ENCODE measurements around the gene RAB13.
"Not testable (repeated sequence)": the region's sequence is repeated elsewhere in the genome, so short reads cannot be mapped to it uniquely, and the experiment has no call there.

RAB13 gene

GRCh38 chr1:153995640-153996039, 9.5 kb upstream of the RAB13 start:
- Histone ChIP-seq H3K9ac (no peak overlapping the region), H3K27me3 (no peaks in the 10 kb centered on the region), H3K9me3 (no peaks in the 10 kb centered on the region), H4K20me1 (peaks cover 25% of the 10 kb centered on the region), H3K36me3 (peaks cover 47% of the 10 kb centered on the region), H3K4me3 (no peak overlapping the region), H3K27ac (no peak overlapping the region), H3K4me2 (no peak overlapping the region), H3K4me1 (peaks cover 24% of the 10 kb centered on the region)
- TF ChIP-seq Cebpa-rat (IDR thresholded peaks at IDR 0.05) = no peak

- no peak overlapping the region for H3K9ac ChIP-seq
- H3K4me3 ChIP-seq = no peak overlapping the region
- H3K27me3 ChIP-seq = no peaks in the 10 kb centered on the region
- H3K4me1 ChIP-seq = peaks cover 25% of the 10 kb centered on the region
- no peak overlapping the region for H3K27ac ChIP-seq
- peaks cover 25% of the 10 kb centered on the region for H4K20me1 ChIP-seq
- H3K9me3 ChIP-seq = no peaks in the 10 kb centered on the region
- no peak for TF ChIP-seq Cebpa-rat (IDR thresholded peaks at IDR 0.05)
- no peak overlapping the region for H3K4me2 ChIP-seq
- peaks cover 47% of the 10 kb centered on the region for H3K36me3 ChIP-seq
Observed at GRCh38 chr1:153995202-153995601, 9.1 kb upstream of the RAB13 start.

GRCh38 chr1:153991806-153992205, 5.7 kb upstream of the RAB13 start:
- H4K20me1 ChIP-seq = peaks cover 25% of the 10 kb centered on the region
- no peaks in the 10 kb centered on the region for H3K9me3 ChIP-seq
- H3K27ac ChIP-seq = peak overlapping the region; percentile 99
- TF ChIP-seq Cebpa-rat (IDR thresholded peaks at IDR 0.05) = no peak
- peaks cover 47% of the 10 kb centered on the region for H3K36me3 ChIP-seq
- peak overlapping the region; percentile 99 for H3K9ac ChIP-seq
- peak overlapping the region; percentile 85 for H3K4me3 ChIP-seq
- peaks cover 42% of the 10 kb centered on the region for H3K4me1 ChIP-seq
- peak overlapping the region; percentile 91 for H3K4me2 ChIP-seq
- no peaks in the 10 kb centered on the region for H3K27me3 ChIP-seq

GRCh38 chr1:153991151-153991630, 5.1 kb upstream of the RAB13 start:
- Histone ChIP-seq H3K9me3 (no peaks in the 10 kb centered on the region), H3K9ac (peak overlapping the region; percentile 99), H3K27me3 (no peaks in the 10 kb centered on the region), H4K20me1 (peaks cover 25% of the 10 kb centered on the region), H3K4me1 (peaks cover 46% of the 10 kb centered on the region), H3K36me3 (peaks cover 46% of the 10 kb centered on the region), H3K4me2 (peak overlapping the region; percentile 91), H3K27ac (peak overlapping the region; percentile 99), H3K4me3 (peak overlapping the region; percentile 85)
- TF ChIP-seq Cebpa-rat (IDR thresholded peaks at IDR 0.05) = no peak

GRCh38 chr1:153990468-153991150, 4.5 kb upstream of the RAB13 start, which contains the start of gene RPS27:
RPS27 (plus strand) TSS chr1:153990762; CDS start chr1:153990797, 35 bp downstream.
- Histone ChIP-seq H3K9ac (peak within 1 kb of the TSS; percentile 99), H3K36me3 (peaks cover 40% of the 10 kb centered on the region), H3K4me2 (peak within 1 kb of the TSS; percentile 91), H3K4me3 (peak within 1 kb of the TSS; percentile 85), H3K27me3 (no peaks in the 10 kb centered on the region), H4K20me1 (peaks cover 25% of the 10 kb centered on the region), H3K27ac (peak within 1 kb of the TSS; percentile 99), H3K9me3 (no peaks in the 10 kb centered on the region), H3K4me1 (peaks cover 51% of the 10 kb centered on the region)
- TF ChIP-seq Cebpa-rat (IDR thresholded peaks at IDR 0.05) = 0 out of 2 replicates have a peak, but pooled peaks have one; percentile 23

- TF ChIP-seq Cebpa-rat (IDR thresholded peaks at IDR 0.05) = no peak
- peak overlapping the region; percentile 96 for H3K4me2 ChIP-seq
- peak overlapping the region; percentile 66 for H3K27ac ChIP-seq
- peak overlapping the region; percentile 66 for H3K4me3 ChIP-seq
- no peaks in the 10 kb centered on the region for H3K9me3 ChIP-seq
- H4K20me1 ChIP-seq = peaks cover 14% of the 10 kb centered on the region
- H3K27me3 ChIP-seq = no peaks in the 10 kb centered on the region
- peak overlapping the region; percentile 54 for H3K9ac ChIP-seq
- peaks cover 55% of the 10 kb centered on the region for H3K4me1 ChIP-seq
- peaks cover 10% of the 10 kb centered on the region for H3K36me3 ChIP-seq
Observed at GRCh38 chr1:153987621-153988020, 1.5 kb upstream of the RAB13 start.

GRCh38 chr1:153985341-153985912, 712 bp downstream of the RAB13 start:
- no peaks in the 10 kb centered on the region for H4K20me1 ChIP-seq
- H3K4me3 ChIP-seq = peak overlapping the region; percentile 66
- peak overlapping the region; percentile 30 for H3K27ac ChIP-seq
- no peaks in the 10 kb centered on the region for H3K27me3 ChIP-seq
- peaks cover 42% of the 10 kb centered on the region for H3K4me1 ChIP-seq
- no peaks in the 10 kb centered on the region for H3K9me3 ChIP-seq
- H3K36me3 ChIP-seq = no peaks in the 10 kb centered on the region
- TF ChIP-seq Cebpa-rat (IDR thresholded peaks at IDR 0.05) = no peak
- H3K4me2 ChIP-seq = peak overlapping the region; percentile 96
- H3K9ac ChIP-seq = peak overlapping the region; percentile 73

- Histone ChIP-seq H3K36me3 (no peaks in the 10 kb centered on the region), H3K4me3 (no peak overlapping the region), H4K20me1 (no peaks in the 10 kb centered on the region), H3K9ac (no peak overlapping the region), H3K9me3 (no peaks in the 10 kb centered on the region), H3K27ac (no peak overlapping the region), H3K27me3 (no peaks in the 10 kb centered on the region), H3K4me1 (peaks cover 37% of the 10 kb centered on the region), H3K4me2 (peak overlapping the region; percentile 96)
- TF ChIP-seq Cebpa-rat (IDR thresholded peaks at IDR 0.05) = no peak
Observed at GRCh38 chr1:153984123-153984894, 1.8 kb downstream of the RAB13 start.

- peaks cover 35% of the 10 kb centered on the region for H3K4me1 ChIP-seq
- H3K9me3 ChIP-seq, H3K27me3 ChIP-seq, H3K36me3 ChIP-seq, H4K20me1 ChIP-seq, H3K4me2 ChIP-seq, H3K9ac ChIP-seq, H3K4me3 ChIP-seq, H3K27ac ChIP-seq: not testable (repeated sequence)
Observed at GRCh38 chr1:153981735-153982134, 4.4 kb downstream of the RAB13 start.

GRCh38 chr1:153979091-153979490, 7.0 kb downstream of the RAB13 start:
- H3K27ac ChIP-seq, H3K27me3 ChIP-seq, H3K4me3 ChIP-seq, H3K9me3 ChIP-seq, H3K9ac ChIP-seq: not testable (repeated sequence)
- Histone ChIP-seq H4K20me1 (peaks cover 15% of the 10 kb centered on the region; the same call in 1 of the 2 replicates), H3K4me2 (peak overlapping the region; percentile 97), H3K4me1 (peaks cover 36% of the 10 kb centered on the region), H3K36me3 (peaks cover 21% of the 10 kb centered on the region)

Measured in BLaER1 (cell line).